GM12874 (cell line): ENCODE results near the gene LHPP.

Source experiments
- CTCF ChIP-seq: IDR thresholded peaks from 2 replicates; pipeline ENCODE4 v1.5.1; 2011; ENCODE audit warnings: low read depth, mild to moderate bottlenecking, control low read depth, low read length, moderate library complexity; ENCODE audit not compliant: insufficient read depth

Gene LHPP

GRCh38 chr10:124459395-124459794 lies 2.2 kb upstream of the LHPP start:
- no peak for TF ChIP-seq CTCF

GRCh38 chr10:124460144-124460543 lies 1.5 kb upstream of the LHPP start:
- TF ChIP-seq CTCF: no peak

- no peak for TF ChIP-seq CTCF
These were observed 699 bp downstream of the LHPP start for GRCh38 chr10:124462348-124462695.

- TF ChIP-seq CTCF: no peak
These were observed 2.7 kb downstream of the LHPP start for GRCh38 chr10:124464028-124464965.

- no peak for TF ChIP-seq CTCF
These were observed 3.6 kb downstream of the LHPP start for GRCh38 chr10:124465003-124465776.

GRCh38 chr10:124465777-124466488 lies 4.3 kb downstream of the LHPP start:
- no peak for TF ChIP-seq CTCF

GRCh38 chr10:124467165-124467564 lies 5.5 kb downstream of the LHPP start:
- TF ChIP-seq CTCF: no peak
